Stimulated activated CD4-positive, alpha-beta T cell treated with anti-CD3 and anti-CD28 coated beads, Interleukin-4, amount 100 ng/mL, for 1 hour (primary cell): ENCODE measurements around the gene STAC.

Source experiments
- DNase-seq: peaks from one replicate; pipeline ENCODE4 v3.0.0-alpha.2; 2020

The STAC gene

GRCh38 chr3:36380221-36381031, at the start of gene STAC:
Gene STAC, plus strand, starts transcription at chr3:36380504. Its CDS starts 140 bp downstream, at chr3:36380644.
- no peak for DNase-seq

GRCh38 chr3:36332139-36332538, 48.2 kb upstream of the STAC start:
- no peak for DNase-seq

DNA sequence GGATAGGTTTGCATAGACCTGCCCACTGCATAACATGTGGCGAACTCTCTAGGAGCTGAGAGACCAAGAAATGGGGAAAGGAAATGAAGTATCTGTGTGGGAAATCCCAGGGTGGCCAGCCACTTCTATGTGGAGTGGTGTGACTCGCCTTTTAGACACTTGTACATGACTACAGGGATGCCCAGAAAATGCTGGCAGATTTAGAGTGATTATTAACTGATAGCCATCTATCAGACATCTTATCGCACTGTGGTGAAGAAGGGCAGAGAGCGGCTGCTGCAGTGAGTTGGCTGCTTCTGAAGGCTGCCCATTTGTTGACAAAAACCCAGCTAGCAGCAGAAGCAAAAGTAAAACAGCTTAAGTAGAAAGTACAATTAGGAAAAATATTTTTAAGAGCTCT, 18.1 kb upstream of the STAC start:
- DNase-seq, result no peak

DNA sequence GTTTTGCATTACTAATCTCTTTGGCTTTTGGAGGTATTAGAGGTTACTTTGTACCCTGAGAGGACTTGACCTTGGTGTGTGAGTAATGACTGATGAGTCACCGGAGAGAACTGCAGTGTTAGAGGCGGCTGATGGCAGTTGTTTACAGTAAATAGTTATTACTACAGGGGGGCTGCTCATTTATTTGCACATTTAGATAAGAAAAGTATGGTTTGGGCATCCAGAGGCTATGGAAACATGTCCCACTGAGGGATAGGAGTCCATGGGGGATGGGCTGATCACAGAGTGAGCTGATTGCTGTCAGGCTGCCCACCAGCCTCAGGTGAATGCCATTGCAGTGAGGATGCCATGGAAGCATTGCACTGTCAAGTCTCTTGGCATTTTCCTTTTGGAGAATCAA, 17.3 kb upstream of the STAC start:
- DNase-seq, result no peak

- DNase-seq, result no peak
These were observed 16.0 kb upstream of the STAC start for GRCh38 chr3:36364260-36364659.

DNA sequence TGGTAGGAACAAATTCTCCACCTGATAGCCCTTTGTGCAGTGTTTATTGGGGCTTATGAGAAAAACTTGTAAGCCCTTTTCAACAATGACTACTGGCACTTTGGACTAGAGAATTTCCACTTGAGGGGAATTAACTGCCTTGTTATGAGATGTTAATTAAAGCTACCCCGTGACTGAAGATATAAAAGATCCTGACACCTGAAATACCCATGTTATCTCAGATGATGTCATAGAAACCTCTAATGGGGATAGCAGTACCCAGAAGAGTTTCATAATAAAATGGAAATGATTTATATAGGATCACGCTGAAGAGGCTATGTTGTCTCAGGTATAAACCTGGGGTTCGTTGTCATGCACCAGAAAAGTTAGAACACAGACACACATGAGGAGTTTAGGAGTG, 14.5 kb upstream of the STAC start:
- DNase-seq, result no peak

- DNase-seq, result no peak
These were observed 14.0 kb upstream of the STAC start for GRCh38 chr3:36366308-36366707.

DNA sequence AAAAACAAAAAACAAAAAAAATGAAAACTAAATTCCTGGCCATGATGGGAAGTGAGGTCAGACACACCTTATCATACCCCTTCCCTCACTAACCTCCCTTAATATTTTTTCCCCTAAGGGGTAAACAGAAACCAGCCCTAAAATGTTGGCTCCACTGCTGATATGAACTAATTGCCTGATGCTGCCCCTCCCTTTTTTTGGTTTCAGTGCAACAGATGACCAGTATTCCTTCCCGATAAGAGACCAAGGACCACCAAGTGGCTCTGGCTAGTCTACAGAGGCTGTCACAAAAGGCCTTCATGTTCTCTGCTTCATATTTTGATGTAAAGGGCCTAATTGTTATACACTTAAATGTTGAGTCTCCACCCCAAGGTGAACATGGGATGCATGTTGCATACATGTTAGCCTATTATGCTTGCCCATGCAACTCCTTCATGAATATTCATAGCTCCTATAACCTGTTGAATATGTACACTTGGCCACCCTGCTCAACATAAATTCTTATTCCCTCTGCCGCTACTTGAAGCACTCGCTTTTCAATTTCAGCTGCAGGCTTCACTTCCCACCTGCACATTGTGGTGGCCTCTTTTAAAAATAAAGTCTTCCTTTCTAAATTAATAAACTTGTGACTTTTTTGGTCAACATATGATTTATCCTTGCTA, 12.3 kb upstream of the STAC start:
- DNase-seq, result no peak

DNA sequence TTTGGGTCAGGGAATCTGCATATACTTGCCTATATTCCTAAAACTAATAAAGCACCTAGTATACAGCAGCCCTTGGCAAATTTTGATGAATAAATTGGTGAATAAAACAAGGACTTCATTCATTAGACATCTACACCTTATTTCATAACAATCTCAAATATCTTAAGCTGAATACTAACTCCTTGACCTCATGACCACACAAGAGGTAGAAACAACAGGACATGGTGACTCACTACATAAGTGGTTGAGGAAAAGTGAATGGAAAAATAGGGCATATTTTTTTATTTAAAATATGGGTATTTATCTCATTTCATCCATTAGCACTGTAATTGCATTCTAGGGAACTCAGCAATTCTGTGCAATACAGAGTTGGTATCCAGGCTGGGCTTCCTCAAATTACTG, 7.8 kb upstream of the STAC start:
- no peak for DNase-seq

GRCh38 chr3:36373084-36373483, 7.2 kb upstream of the STAC start:
- DNase-seq, result no peak

DNA sequence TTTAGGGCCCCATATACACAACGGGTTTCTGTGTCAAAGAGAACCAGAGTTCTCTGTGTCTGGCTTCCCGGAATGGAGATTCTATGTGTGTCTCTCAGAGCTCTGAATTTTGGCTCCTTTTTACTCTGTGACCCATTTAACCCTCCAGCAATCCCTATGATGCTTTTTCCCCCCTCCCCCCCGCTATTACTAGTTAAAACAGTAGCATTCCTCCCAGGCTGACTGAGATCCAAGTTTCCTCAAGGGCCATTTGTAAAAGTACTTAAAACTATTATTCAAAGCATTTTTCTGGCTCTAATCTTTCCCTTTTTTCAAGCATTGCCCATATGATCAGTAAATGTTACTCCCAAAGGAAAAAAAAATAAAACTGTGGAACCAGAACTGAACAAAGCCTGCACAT, 6.6 kb upstream of the STAC start:
- no peak for DNase-seq

GRCh38 chr3:36379872-36380220, 458 bp upstream of the STAC start:
- DNase-seq, result no peak

- DNase-seq, result no peak
These were observed 1.1 kb downstream of the STAC start for GRCh38 chr3:36381311-36381956.

- no peak for DNase-seq
These were observed 13.3 kb downstream of the STAC start for GRCh38 chr3:36393563-36393962.

GRCh38 chr3:36394176-36394575, 13.9 kb downstream of the STAC start:
- DNase-seq, result no peak

DNA sequence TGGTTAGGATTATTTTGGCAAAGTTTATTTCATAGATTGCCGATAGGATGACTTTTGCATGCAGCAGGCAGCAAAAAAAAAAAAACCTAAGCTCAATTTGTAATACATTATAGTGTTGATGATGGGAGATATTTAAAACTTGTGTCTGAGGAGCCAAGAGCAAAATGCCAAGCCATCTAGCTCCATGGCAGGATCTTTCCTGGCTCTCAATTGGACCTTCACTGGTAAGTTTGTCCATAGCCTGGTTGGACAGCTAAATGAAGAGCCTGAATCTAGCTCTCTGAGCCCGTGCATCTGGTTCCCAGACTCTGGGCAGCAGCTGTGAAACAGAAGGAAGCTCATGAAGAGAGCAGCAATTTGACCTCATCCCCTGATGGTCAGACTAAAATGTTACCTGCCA, 17.5 kb downstream of the STAC start:
- no peak for DNase-seq

- no peak for DNase-seq
These were observed 19.6 kb downstream of the STAC start for GRCh38 chr3:36399933-36400332.

DNA sequence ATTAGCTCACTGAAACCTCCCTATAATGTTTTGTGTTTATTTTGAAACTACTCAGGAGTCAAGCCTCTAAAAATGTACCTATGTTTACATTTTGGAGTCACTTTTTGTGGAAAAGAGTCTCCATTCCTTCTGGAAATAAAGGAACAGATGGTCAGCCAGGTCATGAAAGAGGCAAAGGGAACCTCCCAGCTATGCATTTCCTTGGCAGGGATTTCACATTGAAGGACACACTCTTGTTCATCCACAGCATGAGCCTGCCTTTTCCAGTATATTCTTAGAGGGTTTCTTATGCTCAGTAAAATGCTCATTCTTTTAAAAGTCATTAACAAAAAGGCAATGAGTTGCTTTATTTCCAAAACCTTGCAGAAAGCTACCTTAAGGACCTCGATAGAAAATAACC, 20.8 kb downstream of the STAC start:
- no peak for DNase-seq

DNA sequence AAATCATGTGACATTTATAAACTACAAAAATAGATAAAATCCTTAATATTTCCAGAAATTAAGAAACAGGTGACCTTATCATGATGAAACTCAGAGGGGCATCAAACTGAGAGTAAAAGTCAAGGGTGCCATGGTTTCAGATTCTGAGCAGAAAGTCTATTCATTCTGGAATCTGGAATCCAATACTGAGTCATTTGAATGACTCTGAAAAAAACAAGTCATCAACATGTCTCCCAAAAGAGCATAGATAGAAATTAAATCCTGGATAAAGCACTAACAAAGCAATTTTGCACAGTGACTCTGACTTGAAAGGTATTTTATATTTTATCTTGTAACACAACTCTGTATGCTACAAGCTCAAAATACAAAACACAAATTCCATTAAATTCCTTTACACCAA, 23.4 kb downstream of the STAC start:
- DNase-seq, result no peak

DNA sequence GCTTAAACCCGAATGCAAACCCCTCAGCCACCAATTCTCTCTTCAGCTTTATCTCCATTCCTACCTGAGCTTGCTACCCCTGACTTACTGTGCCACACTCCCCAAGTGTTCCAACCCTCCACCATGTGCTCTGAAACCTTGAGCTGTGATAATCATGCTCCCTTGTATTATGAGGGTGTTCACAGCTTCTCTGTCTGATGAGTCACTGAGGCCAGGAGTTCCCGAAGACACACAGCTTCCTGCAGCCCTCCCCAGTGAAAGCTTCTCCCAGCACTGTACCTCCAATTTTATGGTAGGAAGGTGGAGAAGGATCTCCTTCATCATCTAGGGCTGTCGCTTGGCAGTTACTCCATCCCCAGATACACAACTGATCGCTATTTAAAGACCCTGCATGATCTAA, 24.9 kb downstream of the STAC start:
- no peak for DNase-seq

- no peak for DNase-seq
These were observed 27.8 kb downstream of the STAC start for GRCh38 chr3:36408146-36408545.

DNA sequence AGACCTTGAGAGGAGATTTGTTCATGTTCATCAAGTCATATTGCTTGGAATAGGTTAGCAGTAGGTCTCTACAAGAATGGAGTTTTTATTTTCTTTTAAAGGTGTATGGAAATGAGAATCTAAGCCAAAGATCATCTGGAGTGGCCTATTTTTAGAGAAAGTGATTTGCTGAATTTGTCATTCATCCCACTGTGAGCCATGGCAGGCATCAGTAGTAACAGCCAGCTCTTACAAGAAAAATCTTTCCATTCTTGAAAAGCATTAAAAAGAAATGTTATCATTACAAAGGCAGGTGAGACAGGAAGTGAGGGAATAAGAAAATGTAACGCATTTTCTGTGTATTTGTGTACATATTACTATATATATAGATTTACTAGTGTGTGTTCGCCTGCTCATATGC, 29.6 kb downstream of the STAC start:
- no peak for DNase-seq

- DNase-seq, result no peak
These were observed 31.3 kb downstream of the STAC start for GRCh38 chr3:36411587-36411986.

GRCh38 chr3:36416599-36416998, 36.3 kb downstream of the STAC start:
- no peak for DNase-seq
